Hepatocyte (in vitro differentiated cells): ENCODE data around the gene INO80. TPM values are rescaled to one million over a fixed set of nuclear protein-coding genes. Genes with fewer than 3 reads are reported as not detected.

Source experiments
- DNase-seq: peaks from one replicate; pipeline ENCODE4 v3.0.0-alpha.2; 2016; ENCODE audit warnings: low spot score
- H2AFZ ChIP-seq: fragments of 200-600 bp; sonication (generic); 2 replicates; pipeline ENCODE4 v1.6.0; 2016; ENCODE audit warnings: antibody characterized with exemption, mild to moderate bottlenecking
- H3K27ac ChIP-seq: fragments of 200-600 bp; sonication (generic); 2 replicates; pipeline ENCODE4 v1.5.1; 2016; ENCODE audit warnings: mild to moderate bottlenecking
- H3K27me3 ChIP-seq: fragments of 200-600 bp; sonication (generic); 2 replicates; pipeline ENCODE4 v1.6.1; 2016
- H3K36me3 ChIP-seq: fragments of 200-600 bp; sonication (generic); replicated peaks from 2 replicates; pipeline ENCODE4 v1.5.1; 2016; ENCODE audit warnings: low read depth; ENCODE audit not compliant: insufficient read depth
- H3K4me1 ChIP-seq: fragments of 200-600 bp; sonication (generic); 2 replicates; pipeline ENCODE4 v1.5.1; 2016; ENCODE audit warnings: mild to moderate bottlenecking, moderate library complexity; ENCODE audit not compliant: insufficient read depth
- H3K4me2 ChIP-seq: fragments of 200-600 bp; sonication (generic); 2 replicates; pipeline ENCODE4 v1.6.0; 2016
- H3K4me3 ChIP-seq: fragments of 200-600 bp; sonication (generic); 2 replicates; pipeline ENCODE4 v1.5.1; 2016; ENCODE audit warnings: mild to moderate bottlenecking
- H3K79me2 ChIP-seq: fragments of 200-600 bp; sonication (generic); 2 replicates; pipeline ENCODE4 v1.6.0; 2017; ENCODE audit warnings: mild to moderate bottlenecking
- H3K9me2 ChIP-seq: fragments of 200-600 bp; sonication (generic); replicated peaks from 2 replicates; pipeline ENCODE4 v1.6.0; 2017; ENCODE audit warnings: mild to moderate bottlenecking; ENCODE audit not compliant: insufficient read depth
- H3K9me3 ChIP-seq: fragments of 200-600 bp; sonication (generic); 2 replicates; pipeline ENCODE4 v1.5.1; 2016; ENCODE audit warnings: low read depth, mild to moderate bottlenecking
- H4K20me1 ChIP-seq: fragments of 200-600 bp; sonication (generic); 2 replicates; pipeline ENCODE4 v1.6.0; 2016; ENCODE audit warnings: mild to moderate bottlenecking; ENCODE audit not compliant: insufficient read depth, poor library complexity, severe bottlenecking
- CTCF ChIP-seq: fragments of 200-600 bp; sonication (generic); IDR thresholded peaks from 2 replicates; pipeline ENCODE4 v1.5.1; 2016; ENCODE audit warnings: antibody characterized with exemption, mild to moderate bottlenecking; ENCODE audit not compliant: poor library complexity
- EZH2 ChIP-seq: fragments of 200-600 bp; sonication (generic); IDR thresholded peaks from 2 replicates; pipeline ENCODE4 v1.6.1; 2016; ENCODE audit warnings: antibody characterized with exemption, mild to moderate bottlenecking, borderline replicate concordance
- EZH2phosphoT487 ChIP-seq: fragments of 200-600 bp; sonication (generic); IDR thresholded peaks from one replicate; pipeline ENCODE4 v1.6.1; 2018; ENCODE audit warnings: antibody characterized with exemption, mild to moderate bottlenecking, low read depth, moderate library complexity; ENCODE audit not compliant: unreplicated experiment, severe bottlenecking
- WGBS: methylation state at CpG from one replicate; pipeline ENCODE4 v1.1.6; 2016; ENCODE audit warnings: low lambda C conversion rate; ENCODE audit errors: missing lambda C conversion rate; 5-methylcytosine and 5-hydroxymethylcytosine counted together
- polyA plus RNA-seq: library from polyadenylated mRNA; unstranded; fragments of >200 nt; fragmentation: Nextera tagmentation; extraction: Ambion mirVana; gene quantifications from 2 replicates; pipeline ENCODE4 v1.2.1, GENCODE V29; 2016
- total RNA-seq: library from RNA; depleted of rRNA; stranded (reverse); fragments of >200 nt; gene quantifications from 2 replicates; pipeline ENCODE4 v1.2.3, GENCODE V29; 2014

INO80 gene
- total and polyA plus RNA-seq, 2 experiments from 2014 or later = 4.5 to 15.5 TPM

GRCh38 chr15:41017066-41017735 lies 98.9 kb downstream of the INO80 start:
- H3K4me1 ChIP-seq = no peaks in the 10 kb centered on the region
- H3K9me2 ChIP-seq = no peaks in the 10 kb centered on the region
- H3K4me2 ChIP-seq = no peak overlapping the region
- TF ChIP-seq EZH2 (no peak), EZH2phosphoT487 (no peak), CTCF (no peak)
- no peak for DNase-seq
- no peak overlapping the region for H3K27ac ChIP-seq
- WGBS = 70% methylated on average over 2 of the region's 2 CpGs
- H3K27me3 ChIP-seq = no peaks in the 10 kb centered on the region
- no peak overlapping the region for H3K4me3 ChIP-seq
- H3K9me3 ChIP-seq = no peaks in the 10 kb centered on the region
- H3K36me3 ChIP-seq = no peaks in the 10 kb centered on the region
- no peak overlapping the region for H2AFZ ChIP-seq
- peaks cover 5% of the 10 kb centered on the region for H3K79me2 ChIP-seq
- H4K20me1 ChIP-seq = no peaks in the 10 kb centered on the region

GRCh38 chr15:41013691-41014414 lies 102.2 kb downstream of the INO80 start:
- Histone ChIP-seq H3K9me2 (no peaks in the 10 kb centered on the region), H3K27ac (no peak overlapping the region), H3K79me2 (peaks cover 9% of the 10 kb centered on the region), H4K20me1 (no peaks in the 10 kb centered on the region), H3K4me2 (no peak overlapping the region), H3K4me1 (peaks cover 9% of the 10 kb centered on the region), H2AFZ (no peak overlapping the region), H3K36me3 (no peaks in the 10 kb centered on the region), H3K27me3 (no peaks in the 10 kb centered on the region), H3K4me3 (no peak overlapping the region), H3K9me3 (no peaks in the 10 kb centered on the region)
- TF ChIP-seq EZH2phosphoT487 = no peak
- DNase-seq = no peak
- 93% methylated on average over 3 of the region's 3 CpGs for WGBS

- H3K27me3 ChIP-seq = no peaks in the 10 kb centered on the region
- H2AFZ ChIP-seq = no peak overlapping the region
- peaks cover 9% of the 10 kb centered on the region for H3K79me2 ChIP-seq
- no peak overlapping the region for H3K27ac ChIP-seq
- peaks cover 9% of the 10 kb centered on the region for H3K4me1 ChIP-seq
- H3K9me2 ChIP-seq = no peaks in the 10 kb centered on the region
- no peaks in the 10 kb centered on the region for H3K9me3 ChIP-seq
- no peak overlapping the region for H3K4me3 ChIP-seq
- H3K36me3 ChIP-seq = no peaks in the 10 kb centered on the region
- no peak overlapping the region for H3K4me2 ChIP-seq
- TF ChIP-seq EZH2phosphoT487 (no peak), EZH2 (no peak), CTCF (no peak)
- WGBS = 90% methylated on average over 2 of the region's 2 CpGs
- no peak for DNase-seq
- no peaks in the 10 kb centered on the region for H4K20me1 ChIP-seq
Observed at GRCh38 chr15:41011055-41011815, 104.8 kb downstream of the INO80 start.

- Histone ChIP-seq H3K4me3 (no peak overlapping the region), H3K4me2 (no peak overlapping the region), H4K20me1 (no peaks in the 10 kb centered on the region), H3K79me2 (peaks cover 9% of the 10 kb centered on the region), H3K27me3 (no peaks in the 10 kb centered on the region), H3K4me1 (peaks cover 9% of the 10 kb centered on the region), H2AFZ (no peak overlapping the region), H3K9me2 (no peaks in the 10 kb centered on the region), H3K9me3 (no peaks in the 10 kb centered on the region), H3K27ac (no peak overlapping the region), H3K36me3 (no peaks in the 10 kb centered on the region)
- TF ChIP-seq EZH2phosphoT487 (no peak), CTCF (no peak), EZH2 (no peak)
- DNase-seq = no peak
Observed at GRCh38 chr15:41010345-41010744, 105.7 kb downstream of the INO80 start.
